HG03025 (cell line): ENCODE measurements around the gene GGA2.
"Not testable (repeated sequence)": the region's sequence is repeated elsewhere in the genome, so short reads cannot be mapped to it uniquely, and the experiment has no call there.

Experiments
- ATAC-seq: cut with Tn5 transposase; IDR thresholded peaks from one replicate; pipeline ENCODE4 v1.9.1; 2021; ENCODE audit warnings: mild to moderate bottlenecking, moderate library complexity; ENCODE audit not compliant: unreplicated experiment, low FRiP score

The GGA2 gene

DNA sequence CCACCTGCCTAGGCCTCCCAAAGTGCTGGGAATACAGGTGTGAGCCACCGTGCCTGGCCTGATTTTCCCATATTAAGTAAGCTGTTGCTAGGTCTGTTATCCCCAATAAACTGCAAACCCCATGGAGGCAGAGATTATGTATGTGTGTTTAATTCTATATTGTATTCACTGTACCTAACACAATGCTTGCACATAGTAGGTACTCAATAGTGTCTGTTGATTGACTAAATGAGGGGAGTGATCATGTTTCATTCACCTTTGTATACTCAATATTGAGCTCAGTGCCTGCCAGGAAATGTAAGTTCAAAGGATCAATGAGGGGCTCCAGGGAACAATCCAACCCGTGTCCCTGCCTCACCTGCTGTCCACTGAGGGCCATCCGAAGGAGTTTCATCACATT is 14.6 kb upstream of the GGA2 start:
- ATAC-seq = no peak

DNA sequence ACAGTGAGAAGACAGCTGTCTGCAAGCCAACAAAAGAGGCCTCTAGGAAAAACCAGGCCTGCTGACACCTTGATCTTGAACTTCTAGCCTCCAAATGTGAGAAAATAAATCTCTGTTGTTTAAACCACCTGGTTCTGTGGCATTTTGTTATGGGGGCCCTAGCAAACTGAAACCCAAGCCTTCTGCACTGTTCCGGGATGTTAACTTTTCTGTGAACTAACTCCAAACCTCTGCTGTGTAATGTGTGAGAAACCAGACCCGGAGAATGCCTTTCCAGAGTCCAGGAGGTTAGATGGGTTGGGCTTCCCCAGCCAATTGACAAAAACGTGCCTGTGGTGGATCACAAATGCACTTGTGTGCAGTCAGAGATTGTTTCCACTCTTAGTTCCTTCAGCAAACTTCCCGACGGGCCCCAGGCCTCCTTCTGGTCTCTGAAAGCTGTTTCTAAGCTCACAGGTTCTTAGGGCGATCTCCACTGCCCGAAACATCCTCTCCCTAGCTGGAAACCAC is 13.6 kb upstream of the GGA2 start:
- ATAC-seq = no peak

DNA sequence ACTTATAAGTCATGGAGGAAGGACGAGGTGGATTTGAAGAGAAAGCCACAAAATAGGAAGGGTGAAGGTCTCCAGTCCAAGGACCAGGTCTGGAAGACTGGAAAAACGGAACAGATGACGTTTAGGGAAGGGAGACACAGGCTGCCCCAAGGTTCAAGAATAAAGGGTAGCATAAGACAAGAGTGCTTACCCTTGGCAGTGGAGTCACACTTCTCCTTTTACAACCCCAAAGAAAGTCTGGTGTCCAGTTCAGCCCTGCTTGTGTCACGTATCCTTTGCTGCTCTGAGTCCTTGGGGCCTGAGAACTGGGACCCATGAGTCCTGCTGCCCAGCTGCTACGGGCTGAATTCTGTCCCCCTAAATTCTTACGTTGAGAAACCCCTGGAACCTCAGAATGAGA is 13.0 kb upstream of the GGA2 start:
- ATAC-seq = no peak

DNA sequence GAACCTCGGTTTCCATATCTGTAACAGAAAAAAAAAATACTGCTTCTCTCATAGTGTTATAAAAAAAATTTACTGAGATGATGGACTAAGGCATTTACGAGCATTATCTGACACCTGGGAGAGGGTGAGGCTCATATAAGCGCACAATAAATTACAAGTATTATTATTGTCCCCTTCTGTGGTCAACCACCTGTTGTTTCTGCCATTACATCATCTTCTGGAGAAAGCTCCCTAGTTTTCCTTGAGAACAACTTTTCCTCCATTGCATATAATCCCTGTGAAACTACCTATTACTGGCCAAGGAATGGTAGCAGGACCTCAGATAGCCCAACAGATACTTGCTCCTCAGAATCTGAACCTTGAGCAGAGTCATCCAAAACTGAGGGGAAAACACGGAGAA is 11.7 kb upstream of the GGA2 start:
- no peak for ATAC-seq

DNA sequence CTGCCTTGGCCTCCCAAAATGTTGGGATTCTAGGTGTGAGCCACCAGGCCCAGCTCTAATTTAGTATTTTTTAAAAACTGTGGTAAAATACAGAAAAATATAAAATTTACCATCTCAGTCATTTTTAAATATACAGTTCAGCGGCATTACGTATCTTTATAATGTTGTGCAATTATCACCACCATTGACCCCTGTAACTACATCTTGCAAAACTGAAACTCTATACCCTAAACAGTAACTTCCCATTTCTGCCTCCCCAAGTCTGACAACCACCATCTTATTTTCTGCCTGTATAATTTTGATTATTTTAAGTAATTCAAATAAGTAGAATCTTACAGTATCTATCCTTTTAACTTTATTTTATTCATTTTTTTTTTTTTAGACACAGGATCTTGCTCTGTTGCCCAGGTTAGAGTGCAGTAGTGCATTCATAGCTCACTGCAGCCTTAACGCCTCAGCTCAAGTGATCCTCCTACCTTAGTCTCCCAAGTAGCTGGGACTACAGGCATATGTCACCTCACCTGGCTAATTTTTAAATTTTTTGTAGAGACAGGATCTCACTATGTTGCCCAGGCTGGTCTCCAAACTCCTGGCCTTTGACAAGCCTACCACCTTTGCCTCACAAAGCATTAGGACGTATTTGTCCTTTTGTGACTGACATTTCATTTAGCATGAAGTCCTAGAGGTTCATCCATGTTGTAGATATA is 10.9 kb upstream of the GGA2 start:
- ATAC-seq = no peak

DNA sequence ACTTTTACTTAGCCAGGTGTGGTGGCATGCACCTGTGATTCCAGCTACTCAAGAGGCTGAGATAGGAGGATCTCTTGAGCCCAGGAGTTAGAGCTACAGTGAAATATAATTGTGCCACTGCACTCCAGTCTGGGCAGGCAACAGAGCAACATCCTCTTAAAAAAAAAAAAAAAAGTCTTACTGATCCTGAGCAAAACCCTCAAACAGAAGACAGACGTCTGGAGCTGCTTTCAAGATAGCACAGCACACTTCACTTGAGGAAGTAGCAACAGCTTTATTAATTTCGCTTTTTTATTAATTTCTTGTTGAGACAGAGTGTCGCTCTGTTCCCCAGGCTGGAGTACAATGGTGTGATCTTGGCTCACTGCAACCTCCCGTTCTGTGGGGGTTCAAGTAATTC is 10.2 kb upstream of the GGA2 start:
- no peak for ATAC-seq

DNA sequence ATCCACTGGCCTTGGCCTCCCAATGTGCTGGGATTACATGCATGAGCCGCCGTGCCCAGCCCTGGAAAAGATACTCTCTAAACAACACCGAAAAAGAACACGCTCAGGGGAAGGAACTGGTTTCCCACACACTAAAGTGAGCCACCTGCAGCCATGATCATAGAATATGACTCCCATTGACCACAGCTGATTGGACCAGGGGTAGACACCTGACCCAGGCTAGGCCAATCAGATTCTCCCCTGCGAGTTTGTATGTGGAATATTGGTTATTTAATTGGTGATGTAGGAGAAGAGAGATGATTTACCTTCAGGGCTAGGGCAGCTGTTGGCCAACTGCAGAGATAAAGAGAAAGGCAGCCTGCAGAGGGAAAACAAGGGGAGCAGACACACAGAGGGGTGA is 9.0 kb upstream of the GGA2 start:
- ATAC-seq = no peak

DNA sequence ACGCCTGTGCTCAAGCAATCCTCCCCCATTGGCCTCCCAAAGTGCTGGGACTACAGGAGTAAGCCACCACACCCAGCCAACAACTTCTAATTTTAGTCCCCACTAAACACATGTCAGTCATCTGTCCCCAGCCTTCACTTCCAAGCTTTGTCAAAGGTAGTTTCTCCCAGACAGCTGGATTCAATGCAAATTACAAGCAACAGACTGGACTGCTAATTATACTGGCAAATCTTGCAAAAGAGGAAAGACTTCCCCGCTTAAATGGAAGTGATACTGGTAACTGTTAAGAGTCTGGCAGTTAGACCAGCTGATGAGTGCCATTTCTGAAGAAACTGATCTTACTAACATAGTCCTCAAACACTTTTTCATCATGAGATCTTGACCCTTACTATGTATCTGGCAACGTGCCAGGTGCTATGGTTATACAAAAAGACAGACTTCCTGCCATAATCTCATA is 8.2 kb upstream of the GGA2 start:
- ATAC-seq = no peak

DNA sequence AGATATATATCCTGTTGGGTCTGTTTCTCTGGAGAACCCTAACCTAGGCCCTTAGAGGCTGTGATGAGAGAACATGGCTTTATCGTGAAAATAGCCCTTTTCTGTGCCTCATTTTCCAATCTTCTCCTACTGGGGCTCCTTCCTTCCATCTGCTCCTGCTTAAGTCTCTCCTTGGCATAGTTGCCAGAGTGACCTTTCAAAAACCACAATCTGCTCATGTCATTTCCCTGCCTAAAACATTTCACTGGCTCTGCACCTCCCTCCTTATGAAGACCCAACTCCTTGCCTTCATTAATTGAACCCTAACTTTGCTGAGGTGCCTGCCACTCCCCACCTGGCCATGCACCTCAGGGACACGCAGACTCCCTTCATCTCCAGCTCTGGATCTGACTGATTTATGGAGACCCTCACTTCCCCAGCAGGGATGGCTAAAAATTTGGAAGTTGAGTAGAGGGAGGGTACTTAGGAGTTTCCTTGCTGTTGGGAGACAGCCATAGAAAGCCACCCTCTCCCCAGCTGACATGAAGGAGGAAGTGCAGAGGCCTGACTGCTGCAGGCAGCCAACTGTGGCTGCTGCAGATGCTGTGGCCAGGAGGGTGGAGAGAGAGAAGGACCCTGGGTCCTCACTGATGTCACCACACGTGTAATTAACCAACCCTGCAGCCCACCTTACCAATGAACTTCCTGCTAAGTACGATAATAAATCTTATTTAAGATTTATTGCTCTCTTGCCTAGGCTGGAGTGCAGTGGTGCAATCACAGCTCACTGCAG is 6.3 kb upstream of the GGA2 start:
- no peak for ATAC-seq

DNA sequence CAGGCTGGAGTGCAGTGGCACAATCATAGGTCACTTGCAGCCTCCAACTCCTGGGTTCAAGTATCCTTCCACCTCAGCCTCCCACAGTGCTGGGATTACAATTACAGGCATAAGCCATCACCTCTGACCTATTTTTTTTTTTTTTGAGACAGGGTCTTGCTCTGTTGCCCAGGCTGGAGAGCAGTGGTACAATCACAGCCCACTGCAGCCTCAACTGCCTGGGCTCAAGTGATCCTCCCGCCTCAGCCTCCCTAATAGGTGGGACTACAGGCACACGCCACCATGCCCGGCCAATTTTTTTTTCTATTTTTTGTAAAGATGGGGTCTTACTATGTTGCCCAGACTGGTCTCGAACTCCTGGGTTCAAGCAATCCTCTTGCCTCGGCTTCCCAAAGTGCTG is 5.6 kb upstream of the GGA2 start:
- no peak for ATAC-seq

DNA sequence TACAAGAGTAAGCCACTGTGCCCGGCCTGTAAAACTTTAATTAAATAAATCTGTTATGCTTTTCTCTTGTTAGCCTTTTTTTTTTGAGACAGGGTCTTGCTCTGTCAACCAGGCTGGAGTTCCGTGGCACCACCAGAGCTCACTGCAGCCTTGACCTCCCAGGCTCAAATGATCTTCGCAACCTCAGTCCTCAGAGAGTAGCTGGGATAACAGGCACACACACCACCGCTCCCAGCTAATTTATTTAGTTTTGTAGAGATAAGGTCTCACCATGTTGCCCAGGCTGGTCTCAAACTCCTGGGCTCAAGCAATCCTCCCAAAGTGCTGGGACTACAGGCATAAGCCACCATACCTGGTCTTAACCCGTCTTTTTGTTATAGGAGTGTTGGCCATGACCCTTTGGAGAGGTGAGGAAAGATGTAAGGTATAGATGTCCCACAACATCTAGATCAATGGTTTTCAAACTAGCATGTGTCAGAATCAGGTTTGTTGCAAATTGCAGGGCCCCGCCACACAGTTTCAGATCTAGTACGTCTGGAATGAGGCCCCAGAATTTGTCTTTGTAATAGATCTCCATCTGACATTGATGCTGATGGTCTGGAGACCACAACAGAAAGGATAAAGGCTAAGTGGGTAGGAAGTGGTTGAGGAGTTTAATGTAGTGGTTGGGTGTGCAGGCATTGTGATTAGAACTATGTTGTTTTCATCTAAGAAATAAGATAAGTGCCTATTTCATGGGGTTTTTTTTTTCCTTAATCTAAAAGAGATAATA is 4.3 kb upstream of the GGA2 start:
- no peak for ATAC-seq

DNA sequence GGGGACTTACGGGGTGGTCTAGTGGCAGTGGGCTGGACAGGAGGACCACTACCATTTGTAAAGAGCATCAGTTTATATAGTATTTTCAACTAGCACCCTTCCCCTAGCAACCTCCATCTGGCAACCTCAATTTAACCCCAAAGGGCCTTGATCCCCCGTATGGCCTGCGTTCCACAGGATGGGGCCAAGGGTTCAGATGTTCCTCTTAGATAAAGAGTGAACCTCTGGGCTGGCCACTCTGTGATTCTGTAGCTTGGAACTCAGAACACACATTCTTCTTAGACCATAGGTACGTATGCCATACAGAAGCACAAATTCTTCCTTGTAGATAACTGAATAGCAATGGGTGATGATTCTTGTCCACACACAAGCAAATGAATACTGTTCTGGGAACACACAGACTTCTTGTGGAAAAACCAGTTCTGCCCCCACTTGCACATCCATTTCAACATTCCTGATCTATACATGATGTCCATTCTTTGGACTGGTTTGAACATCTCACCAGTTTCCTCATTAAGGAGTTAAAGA is 1.9 kb upstream of the GGA2 start:
- ATAC-seq = no peak

DNA sequence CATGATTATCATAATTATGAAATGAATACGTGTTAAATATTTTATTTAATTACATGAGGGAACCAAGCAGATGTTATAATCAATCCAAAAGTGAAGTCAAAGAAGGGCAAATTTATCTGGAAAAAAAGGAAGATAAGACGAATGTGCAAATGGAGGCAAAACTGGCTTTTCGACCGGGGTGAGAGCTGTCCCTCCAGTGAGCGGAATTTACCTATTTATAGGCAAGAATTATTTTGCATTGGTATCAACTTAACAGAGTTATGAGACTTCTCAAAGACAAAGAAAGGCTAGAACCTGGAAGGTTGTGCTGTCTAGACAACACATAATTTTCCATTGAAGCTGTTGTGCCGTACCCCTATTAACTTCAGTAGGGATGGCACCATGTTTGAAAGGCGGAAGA is 1.4 kb upstream of the GGA2 start:
- no peak for ATAC-seq

DNA sequence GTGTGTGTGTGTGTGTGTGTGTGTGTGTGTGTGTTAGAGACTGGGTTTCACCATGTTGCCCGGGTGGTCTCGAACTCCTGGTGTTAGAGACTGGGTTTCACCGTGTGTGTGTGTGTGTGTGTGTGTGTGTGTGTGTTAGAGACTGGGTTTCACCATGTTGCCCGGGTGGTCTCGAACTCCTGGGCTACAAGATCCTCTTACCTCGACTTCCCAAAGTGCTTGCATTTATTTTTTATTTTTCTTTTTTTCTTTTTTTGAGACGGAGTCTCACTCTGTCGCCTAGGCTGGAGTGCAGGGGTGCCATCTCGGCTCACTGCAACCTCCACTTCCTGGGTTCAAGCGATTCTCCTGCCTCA is 599 bp upstream of the GGA2 start:
- ATAC-seq = not testable (repeated sequence)

DNA sequence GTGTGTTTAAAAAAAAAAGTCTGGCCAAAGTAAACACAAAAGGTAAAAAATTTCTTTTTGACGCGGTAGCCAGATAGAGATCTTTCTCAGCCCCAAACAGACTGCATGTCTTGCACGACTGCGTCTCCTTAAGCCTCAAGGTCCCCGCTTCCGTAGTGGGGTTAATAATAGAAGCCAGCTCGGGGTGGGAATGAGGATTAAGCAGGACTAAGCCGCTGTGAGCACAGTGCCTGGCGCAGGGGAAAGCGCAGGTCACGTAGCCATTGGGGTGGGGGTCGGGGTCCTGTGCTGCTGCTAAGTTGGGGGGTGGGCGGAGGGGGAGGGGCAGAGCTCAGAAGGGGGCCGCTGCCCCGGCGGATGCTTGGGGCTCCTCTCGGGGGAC is 521 bp downstream of the GGA2 start:
- ATAC-seq = peak; percentile 8

DNA sequence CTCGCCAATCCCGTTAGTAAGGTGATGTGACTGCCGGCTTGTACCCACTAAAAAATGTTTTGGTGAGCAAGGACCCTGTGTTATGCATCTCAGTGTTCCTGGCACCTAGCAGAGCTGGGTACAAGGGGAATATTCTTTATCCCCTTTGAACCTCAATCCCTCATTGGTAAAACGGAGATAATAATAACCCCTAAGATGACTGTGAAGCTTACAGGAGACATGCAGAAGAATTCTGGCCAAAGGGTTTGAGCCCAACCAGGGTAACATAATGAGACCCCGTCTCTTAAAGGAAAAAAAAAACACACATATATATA is 896 bp downstream of the GGA2 start:
- no peak for ATAC-seq

DNA sequence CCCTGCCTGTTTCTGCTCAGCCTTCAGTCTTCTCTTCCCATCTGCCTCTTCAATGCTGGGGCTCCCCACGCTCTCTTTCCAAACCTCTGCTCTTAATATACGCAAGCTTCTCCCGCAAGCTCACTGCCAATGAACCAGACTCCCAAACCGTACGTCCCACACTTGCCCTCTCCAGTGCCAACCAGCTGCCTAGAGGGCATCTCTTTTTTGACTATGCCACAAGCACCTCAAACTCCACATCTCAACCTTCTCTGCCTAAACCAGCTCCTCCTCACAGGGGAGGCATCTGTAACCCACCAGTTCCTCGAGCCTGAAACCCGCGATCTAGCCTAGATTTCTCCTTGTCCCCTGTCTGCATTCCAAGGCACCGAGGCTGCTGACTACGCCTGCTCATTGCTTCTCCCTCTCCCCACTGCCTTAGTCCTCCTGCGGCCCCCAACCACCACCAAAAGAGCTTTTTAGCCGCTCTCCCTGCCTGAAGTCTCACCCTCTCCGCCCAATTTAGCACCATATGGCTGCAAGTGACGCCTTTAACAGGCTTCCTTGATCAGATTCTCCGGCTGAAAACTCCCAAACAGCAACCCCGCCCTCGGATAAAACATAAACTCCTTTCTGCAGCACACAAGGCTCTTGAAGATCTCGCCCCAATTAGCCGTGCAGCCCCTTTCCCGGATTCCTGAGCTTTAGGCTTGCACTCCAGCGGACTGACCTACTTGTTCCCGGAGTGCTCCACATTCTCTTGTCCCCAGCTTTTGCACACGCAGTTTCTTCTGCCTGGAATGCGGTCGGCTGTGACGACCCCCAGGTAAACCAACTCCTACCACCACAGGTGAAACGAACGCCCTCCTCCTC is 1.5 kb downstream of the GGA2 start:
- no peak for ATAC-seq

DNA sequence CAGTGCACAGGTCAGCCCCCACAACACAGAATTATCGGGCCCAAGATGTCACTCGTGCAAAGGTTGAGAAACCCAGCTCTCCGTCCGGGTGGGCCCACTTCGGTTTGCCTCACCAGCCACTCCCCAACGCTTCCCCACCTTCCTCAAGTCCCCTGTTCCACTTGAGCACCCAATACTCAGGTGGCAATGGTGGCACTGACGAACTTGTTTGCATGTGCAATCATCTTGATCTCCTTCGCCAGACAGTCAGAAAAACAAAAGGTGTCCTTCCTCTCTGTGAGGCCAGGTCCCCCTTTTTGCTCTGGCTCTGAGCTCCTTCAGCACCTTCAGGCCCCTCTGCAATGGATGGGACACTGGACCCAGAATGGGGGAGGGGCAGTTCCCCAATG is 3.7 kb downstream of the GGA2 start:
- ATAC-seq = no peak

DNA sequence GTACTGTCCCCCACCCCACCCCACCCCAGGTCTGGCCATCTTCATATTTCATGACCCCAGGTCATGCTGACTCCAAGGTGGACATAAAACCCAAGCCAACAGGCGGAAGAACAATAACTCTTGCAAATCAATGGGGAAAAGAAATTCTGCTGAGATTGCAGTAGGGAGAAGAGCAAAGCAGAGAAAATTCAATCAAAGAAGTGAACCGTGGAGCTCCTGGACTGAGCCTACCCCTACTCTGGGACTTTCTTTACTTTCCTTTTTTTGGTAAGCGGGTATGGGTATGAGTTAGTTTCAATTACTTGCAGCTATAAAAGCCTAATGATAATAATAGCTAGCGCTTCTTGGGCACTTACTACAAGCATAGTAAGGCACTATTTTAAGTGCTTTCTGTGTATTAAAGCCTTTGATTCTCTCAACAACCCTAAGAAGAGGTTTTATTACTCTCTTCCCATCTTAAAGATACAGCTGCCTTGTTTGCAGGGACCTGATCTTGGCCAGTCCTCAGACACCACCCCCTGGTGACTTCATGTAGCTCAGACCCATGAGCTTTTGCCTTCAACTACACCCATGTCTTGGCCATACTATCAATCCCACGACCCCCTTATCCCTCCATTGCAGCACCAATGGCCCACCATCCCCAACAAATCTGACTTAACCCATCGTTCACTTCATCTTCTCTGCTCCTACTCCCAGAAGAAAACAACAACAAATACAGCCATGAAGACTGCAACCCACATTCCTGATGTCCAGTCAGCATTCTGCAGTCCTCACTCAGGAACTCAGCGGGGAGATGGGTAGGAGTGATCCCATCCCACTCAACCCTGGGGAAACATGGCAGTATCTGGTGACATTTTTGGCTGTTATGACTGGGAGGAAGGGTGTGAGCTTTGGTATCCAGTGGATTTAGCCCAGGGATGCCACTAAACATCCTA is 4.4 kb downstream of the GGA2 start:
- no peak for ATAC-seq
